Natural killer cell treated with Interleukin-12 subunit alpha and Interleukin-12 subunit beta and Interleukin-15 and Interleukin-18, amount 100 ng/mL, for 72 hours (primary cell): ENCODE results near the gene HK2. TPM values are rescaled to one million over a fixed set of nuclear protein-coding genes. Genes with fewer than 3 reads are reported as not detected.
"Not testable (repeated sequence)": the region's sequence is repeated elsewhere in the genome, so short reads cannot be mapped to it uniquely, and the experiment has no call there.

Experiments
- ATAC-seq, 2 donors: fragments of 150-1000 bp; cut with Tn5 transposase in 1 of 2; sonication (Bioruptor Pico), chemical (Tn5 transposase) in 1 of 2; 2 replicates each; pipeline ENCODE4 v1.10.0; 2021
- DNase-seq: peaks from one replicate; pipeline ENCODE4 v3.0.0; 2022; ENCODE audit warnings: low spot score
- H3K27ac Mint-ChIP-seq, 2 donors: 1 replicate in 1 of 2; 2 replicates in 1 of 2; pipeline ENCODE4 v1.8.0; 2022; ENCODE audit warnings: mixed read lengths in 2 of 2, mild to moderate bottlenecking in 1 of 2, moderate library complexity in 1 of 2
- H3K27me3 Mint-ChIP-seq, 2 donors: 1 replicate in 1 of 2; 2 replicates in 1 of 2; pipeline ENCODE4 v1.8.0; 2022; ENCODE audit warnings: mixed read lengths in 2 of 2
- H3K36me3 Mint-ChIP-seq: one replicate; pipeline ENCODE4 v1.8.0; 2022; ENCODE audit warnings: mixed read lengths
- H3K4me1 Mint-ChIP-seq, 2 donors: 1 replicate in 1 of 2; 2 replicates in 1 of 2; pipeline ENCODE4 v1.8.0; 2022; ENCODE audit warnings: low read depth in 2 of 2, mixed read lengths in 2 of 2, mild to moderate bottlenecking in 1 of 2
- H3K4me3 Mint-ChIP-seq: one replicate; pipeline ENCODE4 v1.8.0; 2022; ENCODE audit warnings: mixed read lengths
- H3K9me3 Mint-ChIP-seq: 2 replicates; pipeline ENCODE4 v1.8.0; 2022; ENCODE audit warnings: mixed read lengths
- total RNA-seq, 2 donors: library from RNA; stranded (reverse); gene quantifications; one replicate each; pipeline ENCODE4 v1.2.3, GENCODE V29; 2022

The HK2 gene
- total RNA-seq, 2 donors from 2014 or later, result 71.3 to 78.1 TPM

GRCh38 chr2:74893332-74893731, 59.4 kb downstream of the HK2 start:
- no peak for ATAC-seq
- H3K27me3 Mint-ChIP-seq, result no peaks in the 10 kb centered on the region
- no peaks in the 10 kb centered on the region for H3K9me3 Mint-ChIP-seq
- H3K4me1 Mint-ChIP-seq, result peaks cover 0 to 3% of the 10 kb centered on the region in 2 donors
- no peak overlapping the region for H3K4me3 Mint-ChIP-seq
- DNase-seq, result no peak
- H3K27ac Mint-ChIP-seq, result no peak overlapping the region
- H3K36me3 Mint-ChIP-seq, result peaks cover 21% of the 10 kb centered on the region

- Mint-ChIP-seq H3K27me3 (no peaks in the 10 kb centered on the region), H3K27ac (no peak overlapping the region), H3K36me3 (peaks cover 19% of the 10 kb centered on the region), H3K4me1 (peaks cover 0 to 3% of the 10 kb centered on the region in 2 donors), H3K4me3 (no peak overlapping the region), H3K9me3 (no peaks in the 10 kb centered on the region)
- DNase-seq, result no peak
- no peak for ATAC-seq
Observed at GRCh38 chr2:74894272-74894981, 60.5 kb downstream of the HK2 start.

- H3K9me3 Mint-ChIP-seq, result no peaks in the 10 kb centered on the region
- DNase-seq (no peak), ATAC-seq (no peak)
- peaks cover 0 to 3% of the 10 kb centered on the region in 2 donors for H3K4me1 Mint-ChIP-seq
- no peak overlapping the region for H3K27ac Mint-ChIP-seq
- peaks cover 13% of the 10 kb centered on the region for H3K36me3 Mint-ChIP-seq
- H3K4me3 Mint-ChIP-seq, result no peak overlapping the region
- H3K27me3 Mint-ChIP-seq, result no peaks in the 10 kb centered on the region
Observed at GRCh38 chr2:74895001-74895400, 61.1 kb downstream of the HK2 start.

GRCh38 chr2:74896232-74896631, 62.3 kb downstream of the HK2 start:
- ATAC-seq, result no peak
- no peaks in the 10 kb centered on the region for H3K27me3 Mint-ChIP-seq
- H3K4me1 Mint-ChIP-seq, result peaks cover 0 to 3% of the 10 kb centered on the region in 2 donors
- peaks cover 6% of the 10 kb centered on the region for H3K36me3 Mint-ChIP-seq
- no peak overlapping the region for H3K27ac Mint-ChIP-seq
- no peak for DNase-seq
- H3K9me3 Mint-ChIP-seq, result no peaks in the 10 kb centered on the region
- H3K4me3 Mint-ChIP-seq, result no peak overlapping the region

- H3K9me3 Mint-ChIP-seq, DNase-seq: not testable (repeated sequence)
Observed at GRCh38 chr2:74900225-74900624, 66.3 kb downstream of the HK2 start.

GRCh38 chr2:74902281-74902860, 68.4 kb downstream of the HK2 start:
- Mint-ChIP-seq H3K4me3 (no peak overlapping the region), H3K4me1 (no peaks in the 10 kb centered on the region), H3K36me3 (no peaks in the 10 kb centered on the region), H3K9me3 (no peaks in the 10 kb centered on the region), H3K27me3 (peaks cover 7 to 8% of the 10 kb centered on the region in 2 donors), H3K27ac (no peak overlapping the region)
- no peak for DNase-seq
- ATAC-seq, result no peak

More at GRCh38 chr2:74900225-74900624, 66.3 kb downstream of the HK2 start:
- H3K27ac Mint-ChIP-seq, ATAC-seq, H3K36me3 Mint-ChIP-seq, H3K4me3 Mint-ChIP-seq, H3K4me1 Mint-ChIP-seq, H3K27me3 Mint-ChIP-seq: not testable (repeated sequence)

- H3K27ac Mint-ChIP-seq, result no peak overlapping the region
- no peak for ATAC-seq
- no peaks in the 10 kb centered on the region for H3K36me3 Mint-ChIP-seq
- no peak for DNase-seq
- peaks cover 27 to 33% of the 10 kb centered on the region in 2 donors for H3K27me3 Mint-ChIP-seq
- no peak overlapping the region for H3K4me3 Mint-ChIP-seq
- no peaks in the 10 kb centered on the region for H3K9me3 Mint-ChIP-seq
- H3K4me1 Mint-ChIP-seq, result peaks cover 0 to 4% of the 10 kb centered on the region in 2 donors
Observed at GRCh38 chr2:74906395-74906794, 72.5 kb downstream of the HK2 start.

- not testable (repeated sequence) for H3K9me3 Mint-ChIP-seq, H3K4me1 Mint-ChIP-seq, H3K4me3 Mint-ChIP-seq, DNase-seq, H3K36me3 Mint-ChIP-seq, H3K27ac Mint-ChIP-seq, ATAC-seq
- H3K27me3 Mint-ChIP-seq, result peaks cover 31 to 37% of the 10 kb centered on the region in 2 donors
Observed at GRCh38 chr2:74907560-74907959, 73.6 kb downstream of the HK2 start.

GRCh38 chr2:74908748-74909444, 75.0 kb downstream of the HK2 start:
- no peaks in the 10 kb centered on the region for H3K9me3 Mint-ChIP-seq
- ATAC-seq (no peak), DNase-seq (no peak)
- H3K4me1 Mint-ChIP-seq, result peaks cover 2 to 5% of the 10 kb centered on the region in 2 donors
- H3K27me3 Mint-ChIP-seq, result peaks cover 39 to 51% of the 10 kb centered on the region in 2 donors
- H3K27ac Mint-ChIP-seq, result no peak overlapping the region
- H3K4me3 Mint-ChIP-seq, result no peak overlapping the region
- H3K36me3 Mint-ChIP-seq, result no peaks in the 10 kb centered on the region

GRCh38 chr2:74910245-74910644, 76.3 kb downstream of the HK2 start:
- Mint-ChIP-seq H3K27ac (no peak overlapping the region), H3K4me3 (no peak overlapping the region), H3K36me3 (no peaks in the 10 kb centered on the region), H3K4me1 (peaks cover 15 to 16% of the 10 kb centered on the region in 2 donors), H3K9me3 (no peaks in the 10 kb centered on the region), H3K27me3 (peaks cover 48 to 61% of the 10 kb centered on the region in 2 donors)
- no peak for DNase-seq
- no peak for ATAC-seq

- DNase-seq (no peak), ATAC-seq (no peak)
- H3K27me3 Mint-ChIP-seq, result peaks cover 48 to 64% of the 10 kb centered on the region in 2 donors
- no peak overlapping the region for H3K4me3 Mint-ChIP-seq
- no peak overlapping the region for H3K27ac Mint-ChIP-seq
- H3K9me3 Mint-ChIP-seq, result no peaks in the 10 kb centered on the region
- peaks cover 23 to 24% of the 10 kb centered on the region in 2 donors for H3K4me1 Mint-ChIP-seq
- no peaks in the 10 kb centered on the region for H3K36me3 Mint-ChIP-seq
Observed at GRCh38 chr2:74911061-74911460, 77.1 kb downstream of the HK2 start.

GRCh38 chr2:74915743-74916142, 81.8 kb downstream of the HK2 start:
- peaks cover 34 to 35% of the 10 kb centered on the region in 2 donors for H3K4me1 Mint-ChIP-seq
- H3K36me3 Mint-ChIP-seq, result no peaks in the 10 kb centered on the region
- no peaks in the 10 kb centered on the region for H3K9me3 Mint-ChIP-seq
- peak; percentile 88 for DNase-seq
- H3K4me3 Mint-ChIP-seq, result peak overlapping the region; percentile 55
- H3K27me3 Mint-ChIP-seq, result peaks cover 49 to 66% of the 10 kb centered on the region in 2 donors
- peak; percentile 95 to 96 for ATAC-seq
- H3K27ac Mint-ChIP-seq, result peak overlapping the region in 1 of 2 donors; percentile 10

- H3K4me3 Mint-ChIP-seq, result peak overlapping the region; percentile 55
- peaks cover 49 to 66% of the 10 kb centered on the region in 2 donors for H3K27me3 Mint-ChIP-seq
- H3K36me3 Mint-ChIP-seq, result no peaks in the 10 kb centered on the region
- H3K4me1 Mint-ChIP-seq, result peaks cover 34 to 35% of the 10 kb centered on the region in 2 donors
- no peaks in the 10 kb centered on the region for H3K9me3 Mint-ChIP-seq
- ATAC-seq (no peak), DNase-seq (no peak)
- H3K27ac Mint-ChIP-seq, result peak overlapping the region in 1 of 2 donors; percentile 10
Observed at GRCh38 chr2:74916394-74916793, 82.5 kb downstream of the HK2 start.
